Mammary epithelial cell (primary cell): Measurements from ENCODE around the gene INPP5A.

ENCODE experiments used
- CTCF ChIP-seq, 2 donors: IDR thresholded peaks in 1 of 2; conservative IDR thresholded peaks in 1 of 2; 2 replicates each; pipeline ENCODE4 v1.5.1; 2011 to 2012; ENCODE audit warnings: inconsistent platforms in 2 of 2, low read length in 2 of 2, mild to moderate bottlenecking in 2 of 2, control low read depth in 1 of 2, low read depth in 1 of 2; ENCODE audit not compliant: insufficient read depth in 1 of 2; ENCODE audit errors: extremely low read depth in 1 of 2
- EZH2 ChIP-seq: IDR thresholded peaks from 2 replicates; pipeline ENCODE4 v1.6.1; 2012; ENCODE audit warnings: low read length, inconsistent platforms, borderline replicate concordance

DNA sequence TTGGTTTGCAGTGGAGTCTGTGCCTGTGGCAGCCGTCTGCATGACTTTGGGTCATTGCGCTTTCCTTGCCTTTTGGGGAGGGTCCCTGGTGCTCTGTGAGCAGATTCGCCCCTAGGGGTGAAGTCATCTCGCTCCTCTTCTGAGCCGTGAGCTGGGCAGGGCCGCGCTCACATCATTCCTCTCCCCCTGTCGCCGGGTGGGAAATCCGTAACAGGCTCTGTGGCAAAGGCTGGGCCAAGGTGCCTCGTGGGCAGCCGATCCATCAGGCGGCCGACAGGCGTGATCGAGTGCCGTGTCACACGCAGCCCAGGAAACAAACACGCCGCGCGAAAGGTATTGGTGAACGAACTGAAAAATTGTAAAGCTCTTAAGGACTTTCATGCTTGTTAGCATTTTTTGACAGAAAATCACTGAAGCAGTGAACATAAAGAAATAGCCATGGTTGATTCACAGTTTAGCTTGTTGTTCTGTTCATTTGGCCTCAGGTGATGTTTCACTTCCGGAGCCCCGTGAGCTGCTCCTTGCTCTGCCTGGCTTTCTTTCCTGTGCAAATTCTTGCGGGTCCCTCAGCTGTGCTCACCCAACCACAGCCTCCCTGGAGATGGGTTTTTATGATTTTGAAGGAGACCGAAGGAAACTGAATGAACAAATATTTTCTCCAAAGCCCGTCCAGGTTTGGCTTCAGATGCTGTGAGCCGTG is 126.2 kb downstream of the INPP5A start:
- no peak for TF ChIP-seq CTCF (conservative IDR thresholded peaks at IDR 0.05 in 1 of 2, IDR thresholded peaks at IDR 0.05 in 1 of 2; ENCODE audit: extremely low read depth in 1 of 2, insufficient read depth in 1 of 2, low read depth in 1 of 2, low read length in 2 of 2)
- no peak for TF ChIP-seq EZH2
